ENCODE results near the gene ABTB2.
A peak's percentile ranks its signal among the peaks of the same experiment; 100 is the strongest.
"Not testable (repeated sequence)": the region's sequence is repeated elsewhere in the genome, so short reads cannot be mapped to it uniquely, and the experiment has no call there.

ABTB2 gene

DNA sequence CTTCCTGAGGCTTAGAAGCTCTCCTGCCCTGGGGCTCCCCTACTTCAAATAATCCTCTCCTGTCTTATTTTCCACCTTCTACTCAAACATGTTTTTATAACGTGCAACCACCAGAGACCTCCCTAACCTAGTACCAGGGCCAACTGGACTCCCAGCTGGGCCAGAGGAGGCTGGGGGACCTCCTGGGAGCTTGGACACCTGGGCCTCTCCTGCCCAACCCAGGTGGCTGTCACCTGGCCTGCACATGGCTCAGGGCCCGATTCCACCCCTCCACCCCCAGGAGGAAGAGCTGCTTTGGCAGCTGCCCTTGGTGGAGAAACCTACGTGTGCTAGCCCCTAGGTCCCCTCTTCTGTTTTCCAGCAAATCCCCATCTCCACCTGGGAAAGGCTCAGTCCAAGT is 105.2 kb downstream of the ABTB2 start:
- Histone ChIP-seq H3K4me1 (ENCODE audit: insufficient read depth, low read length) (peaks cover 16% of the 10 kb centered on the region), H3K36me3 (ENCODE audit: insufficient read depth, low read length) (no peaks in the 10 kb centered on the region), H3K27me3 (ENCODE audit: insufficient read depth, low read length) (peaks cover 2% of the 10 kb centered on the region), H2AFZ (ENCODE audit: low read depth, low read length) (no peak overlapping the region), H3K9me3 (ENCODE audit: low read length) (no peaks in the 10 kb centered on the region), H3K4me3 (ENCODE audit: low read length) (no peak overlapping the region)

DNA sequence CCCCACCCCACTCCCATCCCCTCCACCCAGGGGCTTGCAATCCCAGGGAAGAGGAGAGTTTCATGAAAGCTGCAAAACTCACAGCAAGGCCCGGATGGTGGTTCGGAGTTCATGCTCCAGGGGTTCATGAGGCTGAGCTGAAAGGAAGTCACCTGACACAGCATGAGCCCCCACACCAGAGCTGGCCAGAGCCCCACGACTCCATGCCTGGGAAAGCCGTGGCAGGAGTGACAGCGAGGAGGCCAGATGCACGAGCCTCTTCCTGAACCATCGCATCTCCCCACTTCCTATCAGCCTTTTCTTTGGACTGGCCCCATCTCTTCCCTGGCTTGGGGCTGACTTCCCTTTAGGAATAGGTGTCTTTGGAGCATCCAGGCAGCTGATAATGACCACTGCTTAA is 105.8 kb downstream of the ABTB2 start:
- H3K4me1 ChIP-seq (ENCODE audit: insufficient read depth, low read length) = peaks cover 16% of the 10 kb centered on the region
- no peaks in the 10 kb centered on the region for H3K36me3 ChIP-seq (ENCODE audit: insufficient read depth, low read length)
- H3K4me3 ChIP-seq (ENCODE audit: low read length) = no peak overlapping the region
- no peak overlapping the region for H2AFZ ChIP-seq (ENCODE audit: low read depth, low read length)
- no peaks in the 10 kb centered on the region for H3K9me3 ChIP-seq (ENCODE audit: low read length)
- H3K27me3 ChIP-seq (ENCODE audit: insufficient read depth, low read length) = peaks cover 2% of the 10 kb centered on the region

- Histone ChIP-seq H2AFZ (ENCODE audit: low read depth, low read length) (no peak overlapping the region), H3K27me3 (ENCODE audit: insufficient read depth, low read length) (peaks cover 2% of the 10 kb centered on the region), H3K4me1 (ENCODE audit: insufficient read depth, low read length) (peaks cover 16% of the 10 kb centered on the region), H3K4me3 (ENCODE audit: low read length) (peak overlapping the region; percentile 19), H3K36me3 (ENCODE audit: insufficient read depth, low read length) (no peaks in the 10 kb centered on the region), H3K9me3 (ENCODE audit: low read length) (no peaks in the 10 kb centered on the region)
These were observed 106.2 kb downstream of the ABTB2 start for GRCh38 chr11:34251589-34251980.

GRCh38 chr11:34250732-34251588 is 106.8 kb downstream of the ABTB2 start:
- Histone ChIP-seq H3K9me3 (ENCODE audit: low read length) (no peaks in the 10 kb centered on the region), H3K27me3 (ENCODE audit: insufficient read depth, low read length) (peaks cover 2% of the 10 kb centered on the region), H3K36me3 (ENCODE audit: insufficient read depth, low read length) (no peaks in the 10 kb centered on the region), H3K4me1 (ENCODE audit: insufficient read depth, low read length) (peaks cover 16% of the 10 kb centered on the region), H2AFZ (ENCODE audit: low read depth, low read length) (no peak overlapping the region), H3K4me3 (ENCODE audit: low read length) (peak overlapping the region; percentile 19)

GRCh38 chr11:34250211-34250610 is 107.6 kb downstream of the ABTB2 start:
- H3K27me3 ChIP-seq (ENCODE audit: insufficient read depth, low read length) = peaks cover 2% of the 10 kb centered on the region
- H3K4me3 ChIP-seq (ENCODE audit: low read length) = no peak overlapping the region

DNA sequence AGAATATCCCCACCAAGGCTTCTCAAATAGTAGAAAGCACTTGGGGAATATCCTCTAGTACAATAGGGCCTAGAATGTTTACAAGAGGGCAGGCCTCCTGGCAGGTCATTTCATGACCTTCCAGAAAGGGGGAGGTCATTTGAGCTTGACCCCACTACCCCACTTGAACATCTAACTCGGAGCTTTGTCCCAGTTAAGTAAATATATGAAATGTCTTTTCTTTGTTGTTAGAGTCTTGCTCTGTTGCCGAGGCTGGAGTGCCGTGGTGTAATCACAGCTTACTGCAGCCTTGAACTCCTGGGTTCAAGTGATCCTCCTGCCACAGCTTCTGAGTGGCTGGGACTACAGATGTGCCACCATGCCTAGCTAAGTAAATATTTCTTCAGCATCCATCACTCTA is 108.4 kb downstream of the ABTB2 start:
- peaks cover 17% of the 10 kb centered on the region for H3K4me1 ChIP-seq (ENCODE audit: insufficient read depth, low read length)
- H3K9me3 ChIP-seq (ENCODE audit: low read length) = no peaks in the 10 kb centered on the region
- no peaks in the 10 kb centered on the region for H3K36me3 ChIP-seq (ENCODE audit: insufficient read depth, low read length)
- no peak overlapping the region for H3K4me3 ChIP-seq (ENCODE audit: low read length)
- no peak overlapping the region for H2AFZ ChIP-seq (ENCODE audit: low read depth, low read length)
- H3K27me3 ChIP-seq (ENCODE audit: insufficient read depth, low read length) = peaks cover 2% of the 10 kb centered on the region

More at GRCh38 chr11:34250211-34250610, 107.6 kb downstream of the ABTB2 start:
- Histone ChIP-seq H3K9me3 (ENCODE audit: low read length) (no peaks in the 10 kb centered on the region), H3K36me3 (ENCODE audit: insufficient read depth, low read length) (no peaks in the 10 kb centered on the region), H3K4me1 (ENCODE audit: insufficient read depth, low read length) (peaks cover 16% of the 10 kb centered on the region), H2AFZ (ENCODE audit: low read depth, low read length) (no peak overlapping the region)

DNA sequence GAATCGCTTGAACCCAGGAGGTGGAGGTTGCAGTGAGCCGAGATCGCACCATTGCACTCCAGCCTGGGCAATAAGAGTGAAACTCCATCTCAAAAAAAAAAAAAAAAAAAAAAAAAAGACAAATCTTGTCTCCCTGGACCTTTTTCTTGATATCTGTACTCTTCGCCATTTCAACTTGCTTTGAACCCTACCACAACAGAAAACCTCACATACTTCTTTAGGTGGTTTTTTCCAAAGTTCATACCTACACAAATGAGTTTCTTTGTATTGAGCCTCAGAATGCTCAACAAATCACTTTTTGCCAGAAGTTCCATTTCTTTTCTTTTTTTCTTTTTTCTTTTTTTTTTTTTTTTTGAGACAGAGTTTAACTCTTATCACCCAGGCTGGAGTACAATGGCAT is 111.3 kb downstream of the ABTB2 start:
- H3K4me3 ChIP-seq (ENCODE audit: low read length); H2AFZ ChIP-seq (ENCODE audit: low read depth, low read length); H3K9me3 ChIP-seq (ENCODE audit: low read length); H3K27me3 ChIP-seq (ENCODE audit: insufficient read depth, low read length); H3K36me3 ChIP-seq (ENCODE audit: insufficient read depth, low read length): not testable (repeated sequence)
- H3K4me1 ChIP-seq (ENCODE audit: insufficient read depth, low read length) = peaks cover 22% of the 10 kb centered on the region

GRCh38 chr11:34245041-34245440 is 112.8 kb downstream of the ABTB2 start:
- peaks cover 15% of the 10 kb centered on the region for H3K4me1 ChIP-seq (ENCODE audit: insufficient read depth, low read length)
- no peaks in the 10 kb centered on the region for H3K36me3 ChIP-seq (ENCODE audit: insufficient read depth, low read length)
- no peaks in the 10 kb centered on the region for H3K9me3 ChIP-seq (ENCODE audit: low read length)
- no peak overlapping the region for H3K4me3 ChIP-seq (ENCODE audit: low read length)
- H2AFZ ChIP-seq (ENCODE audit: low read depth, low read length) = no peak overlapping the region
- H3K27me3 ChIP-seq (ENCODE audit: insufficient read depth, low read length) = peaks cover 2% of the 10 kb centered on the region

DNA sequence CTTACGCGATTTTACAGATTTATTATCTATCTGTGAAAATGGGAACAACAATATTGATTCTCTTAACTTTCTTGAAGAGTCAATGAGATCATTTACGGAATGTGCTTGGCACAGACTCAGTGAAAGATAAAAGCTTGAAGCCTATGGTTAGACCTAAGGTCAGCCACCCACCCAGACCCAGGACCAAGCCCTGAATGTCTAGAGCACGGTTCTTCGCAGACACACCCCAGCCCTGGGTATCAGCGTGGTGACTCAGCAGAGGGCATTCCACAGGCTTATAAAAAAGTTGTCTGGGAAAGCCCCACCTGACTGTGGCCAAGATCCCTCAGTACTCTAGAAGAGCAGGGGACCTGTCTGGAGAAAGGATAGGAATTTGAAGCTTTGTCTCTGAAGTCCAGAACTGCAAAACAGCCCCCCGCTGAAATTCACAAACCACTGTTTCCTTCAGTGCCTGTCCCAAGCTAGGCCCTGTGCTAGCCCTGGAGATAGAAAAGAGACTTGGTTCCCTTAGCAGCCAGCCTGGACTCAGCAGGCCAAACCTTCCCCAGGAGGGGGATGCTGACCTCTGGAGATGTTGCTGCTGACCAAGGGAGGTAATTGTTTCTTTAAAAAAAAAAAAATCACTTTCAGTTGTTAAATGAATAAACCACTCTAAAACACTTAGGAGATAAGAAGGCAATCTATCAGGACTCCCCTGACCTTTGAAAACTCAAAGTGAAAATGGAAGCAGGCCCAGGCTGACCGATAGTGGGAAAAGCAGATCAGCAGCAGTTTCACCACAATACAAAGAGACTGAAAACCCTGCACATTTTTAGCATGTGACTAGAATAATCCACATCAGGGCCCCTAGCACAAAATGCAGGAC is 114.0 kb downstream of the ABTB2 start:
- peaks cover 8% of the 10 kb centered on the region for H3K4me1 ChIP-seq (ENCODE audit: insufficient read depth, low read length)
- H3K27me3 ChIP-seq (ENCODE audit: insufficient read depth, low read length) = no peaks in the 10 kb centered on the region
- no peak overlapping the region for H3K4me3 ChIP-seq (ENCODE audit: low read length)
- H3K9me3 ChIP-seq (ENCODE audit: low read length) = no peaks in the 10 kb centered on the region
- no peak overlapping the region for H2AFZ ChIP-seq (ENCODE audit: low read depth, low read length)
- no peaks in the 10 kb centered on the region for H3K36me3 ChIP-seq (ENCODE audit: insufficient read depth, low read length)

DNA sequence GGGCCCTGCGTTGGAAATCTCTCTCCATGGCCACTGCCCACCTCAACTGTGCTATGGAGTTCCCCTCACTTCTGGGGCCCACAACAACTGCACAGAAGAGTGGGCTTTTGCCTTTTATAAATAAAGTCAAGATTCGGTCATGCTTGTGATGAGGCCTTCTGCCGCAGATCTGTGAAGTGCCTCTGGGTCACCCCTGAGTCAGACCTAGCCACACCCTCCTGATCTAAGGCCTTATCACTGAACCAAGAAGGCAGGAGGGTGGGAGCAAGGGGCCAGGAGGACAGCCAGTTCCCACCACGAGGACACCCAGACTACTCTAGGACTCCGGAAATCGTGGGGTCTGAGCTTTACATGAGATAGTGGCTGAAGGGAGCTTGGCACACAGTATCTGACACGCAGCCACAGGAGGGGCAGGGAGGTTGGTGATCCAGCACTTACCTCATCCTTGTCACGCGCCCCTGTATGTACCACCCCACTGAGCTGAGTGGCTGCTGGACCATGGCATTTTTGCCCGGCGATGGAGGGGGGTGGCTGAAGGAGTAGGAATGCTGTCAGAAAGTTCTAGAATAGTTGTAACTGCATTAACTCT is 115.7 kb downstream of the ABTB2 start:
- peaks cover 8% of the 10 kb centered on the region for H3K4me1 ChIP-seq (ENCODE audit: insufficient read depth, low read length)
- no peak overlapping the region for H2AFZ ChIP-seq (ENCODE audit: low read depth, low read length)
- no peaks in the 10 kb centered on the region for H3K9me3 ChIP-seq (ENCODE audit: low read length)
- no peak overlapping the region for H3K4me3 ChIP-seq (ENCODE audit: low read length)
- no peaks in the 10 kb centered on the region for H3K36me3 ChIP-seq (ENCODE audit: insufficient read depth, low read length)
- H3K27me3 ChIP-seq (ENCODE audit: insufficient read depth, low read length) = no peaks in the 10 kb centered on the region

DNA sequence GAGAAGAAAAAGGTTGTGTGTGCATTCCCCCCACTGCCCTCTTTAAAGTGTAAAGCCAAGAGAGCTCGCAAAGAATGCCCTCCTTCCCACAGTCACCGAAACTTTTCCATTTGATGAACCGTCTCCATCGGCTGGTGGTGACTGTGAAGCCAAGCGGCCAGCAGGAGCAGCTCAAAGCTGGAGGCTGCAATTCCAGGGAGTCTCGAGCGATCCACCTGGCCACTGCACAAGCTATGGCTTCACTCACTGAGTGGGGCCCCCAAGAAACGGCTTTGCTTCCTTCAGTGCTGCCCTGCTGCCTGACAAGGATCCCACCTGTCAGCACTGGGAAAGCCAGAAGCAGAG is 117.7 kb downstream of the ABTB2 start:
- no peaks in the 10 kb centered on the region for H3K9me3 ChIP-seq (ENCODE audit: low read length)
- no peaks in the 10 kb centered on the region for H3K36me3 ChIP-seq (ENCODE audit: insufficient read depth, low read length)
- no peaks in the 10 kb centered on the region for H3K27me3 ChIP-seq (ENCODE audit: insufficient read depth, low read length)
- no peak overlapping the region for H3K4me3 ChIP-seq (ENCODE audit: low read length)
- H2AFZ ChIP-seq (ENCODE audit: low read depth, low read length) = no peak overlapping the region
- peaks cover 8% of the 10 kb centered on the region for H3K4me1 ChIP-seq (ENCODE audit: insufficient read depth, low read length)

DNA sequence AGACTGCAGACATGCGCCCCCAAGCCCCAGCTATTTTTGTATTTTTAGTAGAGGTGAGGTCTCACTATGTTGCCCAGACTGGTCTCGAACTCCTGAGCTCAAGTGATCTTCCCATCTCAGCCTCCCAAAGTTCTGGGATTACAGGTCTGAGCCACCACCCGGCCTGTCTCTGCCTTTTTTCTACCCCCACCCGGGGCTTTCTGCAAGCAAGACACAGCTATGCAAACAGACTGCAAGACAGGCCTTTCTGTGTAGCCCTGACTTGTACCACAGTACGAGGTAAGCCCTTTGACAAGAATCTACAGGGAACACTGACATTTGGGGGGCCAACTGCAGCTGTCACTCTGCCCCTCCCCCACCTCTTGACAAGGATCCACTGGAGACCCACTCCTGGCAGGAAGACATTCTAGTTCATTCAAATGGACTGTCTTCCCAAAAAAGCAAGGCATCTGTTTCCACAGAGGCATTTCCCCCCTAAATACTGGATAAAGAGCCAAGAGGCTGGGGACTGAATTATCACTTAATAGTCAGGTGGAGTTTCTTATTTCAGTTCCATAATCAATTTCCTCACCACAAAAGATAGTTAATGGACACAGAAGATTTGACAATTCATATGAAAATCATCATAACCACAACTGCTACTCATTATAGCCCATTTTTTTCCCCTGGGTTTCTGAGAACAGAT is 118.2 kb downstream of the ABTB2 start:
- no peak overlapping the region for H3K4me3 ChIP-seq (ENCODE audit: low read length)
- no peaks in the 10 kb centered on the region for H3K9me3 ChIP-seq (ENCODE audit: low read length)
- no peaks in the 10 kb centered on the region for H3K36me3 ChIP-seq (ENCODE audit: insufficient read depth, low read length)
- peaks cover 8% of the 10 kb centered on the region for H3K4me1 ChIP-seq (ENCODE audit: insufficient read depth, low read length)
- no peak overlapping the region for H2AFZ ChIP-seq (ENCODE audit: low read depth, low read length)
- no peaks in the 10 kb centered on the region for H3K27me3 ChIP-seq (ENCODE audit: insufficient read depth, low read length)

- Histone ChIP-seq H3K4me3 (ENCODE audit: low read length) (no peak overlapping the region), H3K4me1 (ENCODE audit: insufficient read depth, low read length) (peaks cover 9% of the 10 kb centered on the region), H3K27me3 (ENCODE audit: insufficient read depth, low read length) (no peaks in the 10 kb centered on the region), H3K36me3 (ENCODE audit: insufficient read depth, low read length) (no peaks in the 10 kb centered on the region), H3K9me3 (ENCODE audit: low read length) (no peaks in the 10 kb centered on the region), H2AFZ (ENCODE audit: low read depth, low read length) (no peak overlapping the region)
These were observed 118.8 kb downstream of the ABTB2 start for GRCh38 chr11:34238966-34239365.
